KG1 (cell line): ENCODE results near the gene STPG3.

ENCODE experiments used
- DNase-seq: peaks from one replicate; lab custom pipeline; 2025; lab: John Stamatoyannopoulos, UW

The STPG3 gene

GRCh38 chr9:137251194-137251461 lies at the start of gene STPG3:
TSS of gene STPG3 (plus strand) at chr9:137251286. CDS start at chr9:137251287, 1 bp downstream.
- DNase-seq = no peak

GRCh38 chr9:137202966-137203365 lies 48.1 kb upstream of the STPG3 start:
- no peak for DNase-seq

GRCh38 chr9:137204731-137205125 lies 46.4 kb upstream of the STPG3 start:
- DNase-seq = no peak

- DNase-seq = peak; percentile 79
Observed at GRCh38 chr9:137205126-137206069, 45.7 kb upstream of the STPG3 start, which contains the start of the genes NDOR1 and TMEM203. TSS of gene NDOR1 (plus strand) at chr9:137205700. CDS start at chr9:137205778, 78 bp downstream. TSS of gene TMEM203 (minus strand) at chr9:137205648. CDS start at chr9:137205414, 234 bp downstream.

GRCh38 chr9:137206602-137207001 lies 44.5 kb upstream of the STPG3 start:
- DNase-seq = no peak

GRCh38 chr9:137211532-137211931 lies 39.6 kb upstream of the STPG3 start:
- no peak for DNase-seq

- DNase-seq = no peak
Observed at GRCh38 chr9:137212520-137212919, 38.6 kb upstream of the STPG3 start.

- no peak for DNase-seq
Observed at GRCh38 chr9:137213160-137214060, 37.7 kb upstream of the STPG3 start.

- DNase-seq = no peak
Observed at GRCh38 chr9:137214620-137215019, 36.5 kb upstream of the STPG3 start.

GRCh38 chr9:137215196-137215986 lies 35.7 kb upstream of the STPG3 start:
- DNase-seq = no peak

GRCh38 chr9:137216188-137216965 lies 34.7 kb upstream of the STPG3 start:
- no peak for DNase-seq

GRCh38 chr9:137217276-137218211 lies 33.5 kb upstream of the STPG3 start:
- DNase-seq = no peak

- DNase-seq = no peak
Observed at GRCh38 chr9:137218212-137218753, 32.8 kb upstream of the STPG3 start.

GRCh38 chr9:137218754-137219271 lies 32.3 kb upstream of the STPG3 start:
- no peak for DNase-seq

- no peak for DNase-seq
Observed at GRCh38 chr9:137219757-137220316, 31.2 kb upstream of the STPG3 start.

GRCh38 chr9:137220317-137221094 lies 30.6 kb upstream of the STPG3 start:
- no peak for DNase-seq

- no peak for DNase-seq
Observed at GRCh38 chr9:137221095-137221505, 30.0 kb upstream of the STPG3 start.

GRCh38 chr9:137221506-137222111 lies 29.5 kb upstream of the STPG3 start:
- DNase-seq = no peak
